ENCODE results near the gene PRR22. TPM values are rescaled to one million over a fixed set of nuclear protein-coding genes. Genes with fewer than 3 reads are reported as not detected.

Gene PRR22
- total RNA-seq, 2 donors from 2014 or later, result 4.6 to 4.7 TPM

DNA sequence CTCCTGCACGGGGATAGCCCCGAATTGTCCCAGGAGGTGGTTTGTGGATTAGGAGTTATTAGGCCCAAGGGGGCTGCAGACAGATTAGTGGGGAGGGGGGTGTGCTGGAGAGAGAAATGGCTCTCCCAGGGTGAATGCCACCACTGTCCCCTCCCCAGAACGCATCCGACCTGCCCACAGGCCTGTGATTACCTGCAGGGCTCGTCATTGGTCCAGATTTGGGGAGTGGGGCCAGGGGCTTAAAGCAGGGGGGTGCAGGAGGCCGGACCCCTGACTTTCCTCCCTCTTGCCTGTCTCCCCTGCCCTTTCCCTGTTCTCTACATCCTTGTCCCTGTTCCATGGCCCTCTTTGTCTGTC lies 21.6 kb upstream of the PRR22 start:
- Mint-ChIP-seq H3K4me3 (peak overlapping the region; percentile 27 to 81), H3K9me3 (no peaks in the 10 kb centered on the region), H3K4me1 (ENCODE audit: low read depth) (peaks cover 27% of the 10 kb centered on the region), H3K27ac (no peak overlapping the region), H3K36me3 (ENCODE audit: insufficient read depth in 2 of 2) (no peaks in the 10 kb centered on the region), H3K27me3 (ENCODE audit: low read depth) (peaks cover 20% of the 10 kb centered on the region)
- DNase-seq (no peak), ATAC-seq (replicated peaks in 1 of 2) (no peak)

GRCh38 chr19:5805462-5806132 lies 21.1 kb upstream of the PRR22 start:
- DNase-seq, result peak; percentile 81 to 84
- Mint-ChIP-seq H3K4me1 (ENCODE audit: low read depth) (peaks cover 27% of the 10 kb centered on the region), H3K27ac (no peak overlapping the region), H3K36me3 (ENCODE audit: insufficient read depth in 2 of 2) (no peaks in the 10 kb centered on the region), H3K9me3 (no peaks in the 10 kb centered on the region), H3K27me3 (ENCODE audit: low read depth) (peaks cover 26% of the 10 kb centered on the region), H3K4me3 (peak overlapping the region; percentile 78 to 81)
- ATAC-seq (replicated peaks in 1 of 2), result peak; percentile 33 to 35

GRCh38 chr19:5804516-5805461 lies 20.2 kb upstream of the PRR22 start, which contains the start of gene NRTN:
TSS of gene NRTN (plus strand) at chr19:5805067. CDS start at chr19:5824166, 19,099 bp downstream.
- Mint-ChIP-seq H3K27me3 (ENCODE audit: low read depth) (peaks cover 29% of the 10 kb centered on the region), H3K9me3 (no peaks in the 10 kb centered on the region), H3K4me3 (peak within 1 kb of the TSS; percentile 90 to 92), H3K27ac (peak within 1 kb of the TSS; percentile 48), H3K36me3 (ENCODE audit: insufficient read depth in 2 of 2) (no peaks in the 10 kb centered on the region), H3K4me1 (ENCODE audit: low read depth) (peaks cover 27% of the 10 kb centered on the region)
- DNase-seq (peak; percentile 56 to 62), ATAC-seq (replicated peaks in 1 of 2) (peak; percentile 39 to 43)

GRCh38 chr19:5803752-5804515 lies 19.4 kb upstream of the PRR22 start:
- Mint-ChIP-seq H3K36me3 (ENCODE audit: insufficient read depth in 2 of 2) (no peaks in the 10 kb centered on the region), H3K9me3 (no peaks in the 10 kb centered on the region), H3K27me3 (ENCODE audit: low read depth) (peaks cover 38% of the 10 kb centered on the region), H3K4me3 (peak overlapping the region; percentile 90 to 92), H3K27ac (peak overlapping the region; percentile 48), H3K4me1 (ENCODE audit: low read depth) (peaks cover 27% of the 10 kb centered on the region)
- peak; percentile 98 to 99 for DNase-seq
- peak; percentile 92 to 97 for ATAC-seq (replicated peaks in 1 of 2)

- DNase-seq (no peak), ATAC-seq (replicated peaks in 1 of 2) (no peak)
- peak overlapping the region; percentile 90 to 92 for H3K4me3 Mint-ChIP-seq
- H3K4me1 Mint-ChIP-seq (ENCODE audit: low read depth), result peaks cover 27% of the 10 kb centered on the region
- peaks cover 42% of the 10 kb centered on the region for H3K27me3 Mint-ChIP-seq (ENCODE audit: low read depth)
- H3K36me3 Mint-ChIP-seq (ENCODE audit: insufficient read depth in 2 of 2), result no peaks in the 10 kb centered on the region
- H3K9me3 Mint-ChIP-seq, result no peaks in the 10 kb centered on the region
- no peak overlapping the region for H3K27ac Mint-ChIP-seq
Measured at GRCh38 chr19:5803441-5803751, 18.9 kb upstream of the PRR22 start.

GRCh38 chr19:5801796-5802619 lies 17.5 kb upstream of the PRR22 start:
- Mint-ChIP-seq H3K36me3 (ENCODE audit: insufficient read depth in 2 of 2) (no peaks in the 10 kb centered on the region), H3K27ac (no peak overlapping the region), H3K4me1 (ENCODE audit: low read depth) (peaks cover 27% of the 10 kb centered on the region), H3K9me3 (no peaks in the 10 kb centered on the region), H3K4me3 (peak overlapping the region in 1 of 2 donors; percentile 74), H3K27me3 (ENCODE audit: low read depth) (peaks cover 39% of the 10 kb centered on the region)
- ATAC-seq (replicated peaks in 1 of 2) (no peak), DNase-seq (no peak)

- no peak overlapping the region for H3K4me3 Mint-ChIP-seq
Measured at GRCh38 chr19:5800361-5801270, 16.1 kb upstream of the PRR22 start.

DNA sequence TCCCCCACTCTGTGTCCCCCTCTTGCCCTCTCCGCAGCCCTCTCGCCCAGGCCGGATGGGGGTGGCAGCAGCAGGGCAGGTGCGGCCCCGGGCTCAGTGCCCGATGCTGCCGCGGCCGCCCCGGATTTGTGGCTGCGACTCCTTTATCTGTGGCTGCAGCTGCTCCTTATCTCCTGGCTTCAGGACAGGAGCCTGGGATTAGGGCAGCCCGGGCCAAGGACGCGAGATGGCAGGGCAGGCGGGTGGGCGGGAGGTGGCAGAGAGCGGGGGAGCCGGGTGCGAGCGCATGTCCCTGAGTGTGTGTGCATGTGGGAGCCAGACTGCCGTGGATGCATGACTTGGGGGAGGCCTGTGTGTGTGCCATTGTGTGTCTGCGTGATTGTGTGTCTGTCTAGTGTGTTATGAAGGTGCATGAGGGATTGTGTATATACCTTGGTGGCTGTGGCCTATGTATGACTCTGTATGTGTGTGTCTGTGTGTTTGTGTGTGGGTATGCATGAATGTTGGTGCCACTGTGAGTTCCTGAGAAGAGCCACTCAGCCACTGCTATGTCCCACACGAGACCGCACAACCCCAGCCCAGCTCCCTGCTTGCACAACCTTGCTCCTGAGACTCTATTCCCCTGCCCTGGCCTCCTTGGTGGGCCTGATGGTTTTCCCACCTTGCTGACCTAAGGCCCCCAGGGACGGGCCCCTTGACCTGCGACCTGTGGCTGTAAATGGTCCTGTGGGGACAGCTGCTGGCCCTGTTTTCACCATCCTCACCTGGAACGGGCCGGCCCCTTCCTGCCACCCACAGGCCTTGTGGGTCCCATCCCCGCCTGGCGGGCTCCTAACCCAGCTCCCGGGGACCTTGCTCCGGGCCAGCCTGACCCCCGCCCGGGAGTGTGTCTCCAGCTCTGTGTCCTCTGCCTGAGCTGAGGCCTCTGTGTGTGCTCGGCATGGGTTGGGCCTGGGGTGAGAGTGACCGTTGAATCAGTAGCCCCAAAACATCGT lies 15.0 kb upstream of the PRR22 start:
- no peaks in the 10 kb centered on the region for H3K36me3 Mint-ChIP-seq (ENCODE audit: insufficient read depth in 2 of 2)
- no peak for ATAC-seq (replicated peaks in 1 of 2)
- H3K4me1 Mint-ChIP-seq (ENCODE audit: low read depth), result peaks cover 26% of the 10 kb centered on the region
- peaks cover 35% of the 10 kb centered on the region for H3K27me3 Mint-ChIP-seq (ENCODE audit: low read depth)
- H3K4me3 Mint-ChIP-seq, result no peak overlapping the region
- no peaks in the 10 kb centered on the region for H3K9me3 Mint-ChIP-seq
- H3K27ac Mint-ChIP-seq, result no peak overlapping the region
- DNase-seq, result no peak

More at GRCh38 chr19:5800361-5801270, 16.1 kb upstream of the PRR22 start:
- peaks cover 27% of the 10 kb centered on the region for H3K4me1 Mint-ChIP-seq (ENCODE audit: low read depth)
- DNase-seq (no peak), ATAC-seq (replicated peaks in 1 of 2) (no peak)
- peaks cover 35% of the 10 kb centered on the region for H3K27me3 Mint-ChIP-seq (ENCODE audit: low read depth)
- no peaks in the 10 kb centered on the region for H3K36me3 Mint-ChIP-seq (ENCODE audit: insufficient read depth in 2 of 2)
- no peaks in the 10 kb centered on the region for H3K9me3 Mint-ChIP-seq
- no peak overlapping the region for H3K27ac Mint-ChIP-seq

DNA sequence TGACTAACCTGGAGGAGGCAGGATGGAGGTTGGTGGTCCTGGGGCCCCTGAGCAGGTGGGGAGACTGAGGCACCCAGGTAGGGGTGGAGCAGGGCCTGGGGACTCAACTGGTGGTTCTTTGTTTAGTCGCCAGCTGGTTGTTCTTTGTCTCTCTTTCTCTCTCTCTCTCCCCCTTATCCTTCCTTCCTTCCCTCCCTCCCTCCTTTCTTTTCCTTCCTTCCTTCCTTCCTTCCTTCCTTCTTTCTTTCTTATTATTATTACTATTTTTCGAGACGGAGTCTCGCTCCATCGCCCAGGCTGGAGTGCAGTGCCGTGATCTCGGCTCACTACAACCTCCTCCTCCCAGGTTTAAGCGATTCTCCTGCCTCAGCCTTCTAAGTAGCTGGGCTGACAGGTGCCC lies 13.7 kb upstream of the PRR22 start:
- no peak overlapping the region for H3K27ac Mint-ChIP-seq
- H3K4me3 Mint-ChIP-seq, result no peak overlapping the region
- H3K9me3 Mint-ChIP-seq, result no peaks in the 10 kb centered on the region

DNA sequence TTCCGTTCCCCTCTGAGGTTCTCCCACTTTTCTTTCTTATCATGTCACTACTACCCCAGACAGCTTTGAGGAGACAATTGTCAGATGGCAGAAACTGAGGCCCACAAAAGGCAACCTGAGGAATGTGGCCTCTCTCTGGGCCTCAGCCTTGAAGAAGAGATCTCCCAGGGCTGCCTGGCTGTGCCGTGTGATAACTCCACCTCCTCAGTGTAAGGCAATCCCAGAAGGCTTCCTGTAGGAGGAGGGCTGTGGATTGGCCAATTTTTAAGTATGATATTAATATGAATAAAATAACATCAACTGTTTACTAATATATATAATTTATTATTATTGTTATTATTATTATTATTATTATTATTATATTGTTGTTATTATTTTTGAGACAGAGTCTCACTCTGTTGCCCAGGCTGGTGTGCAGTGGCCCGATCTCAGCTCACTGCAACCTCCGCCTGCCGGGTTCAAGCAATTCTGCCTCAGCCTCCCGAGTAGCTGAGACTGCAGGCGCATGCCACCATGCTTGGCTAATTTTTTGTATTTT lies 10.9 kb upstream of the PRR22 start:
- Mint-ChIP-seq H3K9me3 (no peaks in the 10 kb centered on the region), H3K27ac (no peak overlapping the region), H3K4me1 (ENCODE audit: low read depth) (peaks cover 6% of the 10 kb centered on the region), H3K36me3 (ENCODE audit: insufficient read depth in 2 of 2) (peaks cover 0 to 3% of the 10 kb centered on the region in 2 donors), H3K27me3 (ENCODE audit: low read depth) (peaks cover 15% of the 10 kb centered on the region), H3K4me3 (no peak overlapping the region)
- DNase-seq (no peak), ATAC-seq (replicated peaks in 1 of 2) (no peak)

More for the DNA sequence above, 13.7 kb upstream of the PRR22 start:
- ATAC-seq (replicated peaks in 1 of 2) (no peak), DNase-seq (no peak)
- H3K36me3 Mint-ChIP-seq (ENCODE audit: insufficient read depth in 2 of 2), result no peaks in the 10 kb centered on the region
- peaks cover 19% of the 10 kb centered on the region for H3K4me1 Mint-ChIP-seq (ENCODE audit: low read depth)
- peaks cover 30% of the 10 kb centered on the region for H3K27me3 Mint-ChIP-seq (ENCODE audit: low read depth)

Measured in activated T-cell treated with anti-CD3 and anti-CD28 coated beads, Interleukin-2, amount 50 U/mL, for 72 hours (primary cell).